HepG2 (cell line): ENCODE measurements around the gene TEKT5. TPM values are rescaled to one million over a fixed set of nuclear protein-coding genes. Genes with fewer than 3 reads are reported as not detected.

Experiments used
- FOXP1 ChIP-seq, 2 experiments: fragments of 450-650 bp in 1 of 2; IDR thresholded peaks; 2 replicates each; pipeline ENCODE4 v1.6.1; 2017 to 2018; ENCODE audit warnings: antibody characterized with exemption in 1 of 2
- KIAA2018 ChIP-seq: sonication (generic); formaldehyde crosslinking; IDR thresholded peaks from 2 replicates; pipeline ENCODE4 v1.5.0; 2020; ENCODE audit warnings: mild to moderate bottlenecking, missing genetic modification reagents, borderline replicate concordance
- MTA3 ChIP-seq: sonication (generic); formaldehyde crosslinking; IDR thresholded peaks from 2 replicates; pipeline ENCODE4 v1.4.0; 2020; ENCODE audit warnings: missing genetic modification reagents
- POGK ChIP-seq: sonication (generic); formaldehyde crosslinking; conservative IDR thresholded peaks from 2 replicates; pipeline ENCODE4 v1.8.0; 2022; ENCODE audit warnings: mild to moderate bottlenecking, moderate library complexity, missing genetic modification reagents
- TEAD3 ChIP-seq: optimal IDR thresholded peaks from 2 replicates; pipeline ENCODE3; 2016; ENCODE audit warnings: borderline replicate concordance
- TRAFD1 ChIP-seq: sonication (generic); formaldehyde crosslinking; IDR thresholded peaks from 2 replicates; pipeline ENCODE4 v1.5.1; 2020; ENCODE audit warnings: missing genetic modification reagents, mild to moderate bottlenecking, borderline replicate concordance
- ZBTB26 ChIP-seq: IDR thresholded peaks from 2 replicates; pipeline ENCODE4 v1.6.1; 2016; ENCODE audit warnings: missing compliant biosample characterization, missing genetic modification reagents, borderline replicate concordance
- ZFP36L1 ChIP-seq: sonication (generic); formaldehyde crosslinking; IDR thresholded peaks from 2 replicates; pipeline ENCODE4 v1.8.0; 2022; ENCODE audit warnings: mild to moderate bottlenecking, missing genetic modification reagents, moderate library complexity
- ZFYVE20 ChIP-seq: sonication (generic); formaldehyde crosslinking; IDR thresholded peaks from 2 replicates; pipeline ENCODE4 v1.8.0; 2023; ENCODE audit warnings: low read depth, mild to moderate bottlenecking, moderate library complexity, missing genetic modification reagents, borderline replicate concordance
- ZIK1 ChIP-seq: sonication (generic); formaldehyde crosslinking; IDR thresholded peaks from 2 replicates; pipeline ENCODE4 v1.5.0; 2020; ENCODE audit warnings: mild to moderate bottlenecking, low read depth, missing genetic modification reagents, borderline replicate concordance
- ZKSCAN5 ChIP-seq: sonication (generic); formaldehyde crosslinking; IDR thresholded peaks from 2 replicates; pipeline ENCODE4 v1.5.1; 2020; ENCODE audit warnings: mild to moderate bottlenecking, missing genetic modification reagents
- ZNF280B ChIP-seq: sonication (generic); formaldehyde crosslinking; IDR thresholded peaks from 2 replicates; pipeline ENCODE4 v1.5.0; 2020; ENCODE audit warnings: missing genetic modification reagents, mild to moderate bottlenecking, borderline replicate concordance
- ZNF30 ChIP-seq: sonication (generic); formaldehyde crosslinking; IDR thresholded peaks from 2 replicates; pipeline ENCODE4 v1.5.0; 2020; ENCODE audit warnings: mild to moderate bottlenecking, missing genetic modification reagents
- ZNF670 ChIP-seq: sonication (generic); formaldehyde crosslinking; IDR thresholded peaks from 2 replicates; pipeline ENCODE4 v1.8.0; 2022; ENCODE audit warnings: mild to moderate bottlenecking, missing genetic modification reagents, borderline replicate concordance
- polyA plus RNA-seq, 8 experiments: library from polyadenylated mRNA; depleted of rRNA in 3 of 8; stranded (reverse) in 7 of 8; unstranded in 1 of 8; fragments of >200 nt; fragmentation: Illumina TruSeq in 4 of 8; extraction: Trizol in 4 of 8; gene quantifications; 2 replicates each; pipeline versions ENCODE4 v1.2.1 to v1.2.3, GENCODE V29; 2011 to 2016; ENCODE audit warnings: low read depth in 4 of 8, missing spikeins in 1 of 8, mixed read lengths in 1 of 8; ENCODE audit not compliant: insufficient read depth in 1 of 8
- total RNA-seq, 5 experiments: library from RNA; depleted of rRNA; stranded (reverse); fragments of >200 nt; fragmentation: Illumina TruSeq; extraction: Trizol; gene quantifications; 2 replicates each; pipeline ENCODE4 v1.2.3, GENCODE V29; 2016; ENCODE audit warnings: low read depth in 1 of 5

Gene TEKT5
- total and polyA plus RNA-seq, 2 of the 13 experiments (the other 11 are each of a cell fraction or from before 2014, with no cell fraction given), result 0.16 TPM; not detected in 1

GRCh38 chr16:10657925-10658324, 36.8 kb downstream of the TEKT5 start (continued):
- no peak for TF ChIP-seq ZNF30 (CRISPR knock-in tag)
- TF ChIP-seq ZNF670 (CRISPR knock-in tag), result no peak
- TF ChIP-seq TRAFD1 (CRISPR knock-in tag), result no peak
- TF ChIP-seq ZIK1 (CRISPR knock-in tag), result no peak
- no peak for TF ChIP-seq FOXP1 (IDR thresholded peaks at IDR 0.05)
- TF ChIP-seq FOXP1 (CRISPR knock-in tag; IDR thresholded peaks at IDR 0.05), result 0 out of 2 replicates have a peak, but pooled peaks have one; percentile 12
- peak; percentile 39; the same call in 1 of the 2 replicates for TF ChIP-seq ZFP36L1
- no peak for TF ChIP-seq KIAA2018 (CRISPR knock-in tag)
- no peak for TF ChIP-seq ZKSCAN5 (CRISPR knock-in tag)
- TF ChIP-seq MTA3, result no peak
- no peak for TF ChIP-seq ZBTB26 (CRISPR knock-in tag)
- 0 out of 2 replicates have a peak, but pooled peaks have one; percentile 11 for TF ChIP-seq POGK (CRISPR knock-in tag)
- no peak for TF ChIP-seq ZFYVE20 (CRISPR knock-in tag)
- peak; percentile 23 for TF ChIP-seq TEAD3 (CRISPR knock-in tag)
- TF ChIP-seq ZNF280B (CRISPR knock-in tag), result no peak
